ENCODE results near the gene CTBP2. TPM values are rescaled to one million over a fixed set of nuclear protein-coding genes. Genes with fewer than 3 reads are reported as not detected.

Gene CTBP2
- total RNA-seq, 4 donors from 2014 or later: 69.7 to 125 (median 84.7) TPM

DNA sequence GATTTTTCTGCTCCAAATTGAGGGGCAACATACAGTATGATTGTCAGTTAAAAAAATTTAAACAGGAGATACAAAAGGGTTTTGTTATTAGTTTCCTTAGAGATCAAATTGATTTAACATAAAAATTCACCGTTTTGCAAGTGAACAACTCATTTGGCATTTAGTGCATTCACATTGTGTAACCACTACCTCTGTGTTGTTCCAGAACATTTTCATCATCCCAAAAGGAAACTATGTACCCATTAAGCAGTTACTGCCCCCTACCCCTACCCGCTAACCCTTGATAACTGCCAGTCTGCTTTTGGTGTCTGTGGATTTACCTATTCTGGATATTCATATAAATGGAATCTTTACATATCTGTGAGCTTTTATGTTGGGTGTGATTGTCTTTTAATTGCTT, 215.4 kb downstream of the CTBP2 start:
- intact Hi-C loops (cut with DNase I): no loop called here
- Histone ChIP-seq H3K4me3 (no peak overlapping the region), H3K27me3 (no peaks in the 10 kb centered on the region), H3K36me3 (peaks cover 0 to 5% (median 0%) of the 10 kb centered on the region in 4 donors), H3K27ac (replicated peaks in 1 of 4) (peak overlapping the region in 2 of 4 donors; percentile 28 to 46), H3K4me1 (peaks cover 49 to 73% (median 71%) of the 10 kb centered on the region in 4 donors), H3K9me3 (no peaks in the 10 kb centered on the region)
- 74% methylated on average over 2 of the region's 2 CpGs for WGBS
- DNase-seq (ENCODE audit: extremely low spot score): no peak
- peak in 1 of 2 donors; percentile 53 for TF ChIP-seq POLR2AphosphoS5 (IDR thresholded peaks at IDR 0.05)
- no peak for TF ChIP-seq EP300 (IDR thresholded peaks at IDR 0.05)

DNA sequence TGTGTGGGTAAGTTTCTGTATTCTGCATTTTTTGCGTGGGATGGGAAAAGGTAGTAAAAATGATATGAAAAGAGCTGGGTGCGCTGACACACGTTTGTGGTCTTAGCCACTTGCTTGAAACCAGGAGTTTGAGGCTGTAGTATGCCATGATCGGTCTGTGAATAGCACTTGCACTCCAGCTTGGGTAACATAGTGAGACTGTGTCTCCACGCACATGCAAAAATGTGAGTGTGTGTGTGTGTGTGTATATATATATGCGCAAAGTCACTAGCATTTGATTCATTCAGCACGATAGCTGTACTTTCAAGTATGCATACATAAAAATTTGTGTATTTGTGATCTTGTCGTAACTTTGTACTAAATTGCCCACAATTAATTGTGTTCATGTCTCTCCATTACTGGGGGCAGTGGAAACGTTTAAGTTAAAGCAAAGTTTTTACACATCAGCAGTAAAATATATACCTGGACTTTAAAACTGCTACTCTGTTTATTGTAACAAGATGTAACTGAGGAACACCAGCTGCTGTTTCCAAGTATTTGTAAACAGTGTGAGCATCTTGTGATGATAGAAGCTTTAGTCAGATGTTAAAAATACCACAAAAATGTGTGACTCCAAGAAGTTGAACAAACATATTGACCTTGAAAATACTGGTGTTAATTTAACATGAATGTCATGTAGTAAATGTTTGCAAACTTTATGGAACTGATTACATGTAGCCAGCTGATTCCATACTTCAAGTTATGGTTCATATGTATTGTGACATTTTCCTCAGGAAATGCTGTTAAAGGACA, 216.9 kb downstream of the CTBP2 start:
- H3K36me3 ChIP-seq: no peaks in the 10 kb centered on the region
- peaks cover 55 to 79% (median 76%) of the 10 kb centered on the region in 4 donors for H3K4me1 ChIP-seq
- H3K9me3 ChIP-seq: no peaks in the 10 kb centered on the region
- WGBS: 85% methylated on average over 9 of the region's 9 CpGs
- DNase-seq (ENCODE audit: extremely low spot score): no peak
- TF ChIP-seq, protein P1, sequence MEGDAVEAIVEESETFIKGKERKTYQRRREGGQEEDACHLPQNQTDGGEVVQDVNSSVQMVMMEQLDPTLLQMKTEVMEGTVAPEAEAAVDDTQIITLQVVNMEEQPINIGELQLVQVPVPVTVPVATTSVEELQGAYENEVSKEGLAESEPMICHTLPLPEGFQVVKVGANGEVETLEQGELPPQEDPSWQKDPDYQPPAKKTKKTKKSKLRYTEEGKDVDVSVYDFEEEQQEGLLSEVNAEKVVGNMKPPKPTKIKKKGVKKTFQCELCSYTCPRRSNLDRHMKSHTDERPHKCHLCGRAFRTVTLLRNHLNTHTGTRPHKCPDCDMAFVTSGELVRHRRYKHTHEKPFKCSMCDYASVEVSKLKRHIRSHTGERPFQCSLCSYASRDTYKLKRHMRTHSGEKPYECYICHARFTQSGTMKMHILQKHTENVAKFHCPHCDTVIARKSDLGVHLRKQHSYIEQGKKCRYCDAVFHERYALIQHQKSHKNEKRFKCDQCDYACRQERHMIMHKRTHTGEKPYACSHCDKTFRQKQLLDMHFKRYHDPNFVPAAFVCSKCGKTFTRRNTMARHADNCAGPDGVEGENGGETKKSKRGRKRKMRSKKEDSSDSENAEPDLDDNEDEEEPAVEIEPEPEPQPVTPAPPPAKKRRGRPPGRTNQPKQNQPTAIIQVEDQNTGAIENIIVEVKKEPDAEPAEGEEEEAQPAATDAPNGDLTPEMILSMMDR (IDR thresholded peaks at IDR 0.05): no peak
- TF ChIP-seq POLR2A (IDR thresholded peaks at IDR 0.05; ENCODE audit: low read depth) (no peak), POLR2AphosphoS5 (IDR thresholded peaks at IDR 0.05) (no peak), EP300 (IDR thresholded peaks at IDR 0.05) (no peak)
- intact Hi-C loops (cut with DNase I): no loop called here
- H3K4me3 ChIP-seq: no peak overlapping the region
- H3K27ac ChIP-seq (replicated peaks in 1 of 4): no peak overlapping the region
- H3K27me3 ChIP-seq: no peaks in the 10 kb centered on the region

- WGBS: 66% methylated on average over 11 of the region's 11 CpGs
- Histone ChIP-seq H3K4me1 (peaks cover 51 to 73% (median 72%) of the 10 kb centered on the region in 4 donors), H3K27me3 (no peaks in the 10 kb centered on the region), H3K36me3 (no peaks in the 10 kb centered on the region), H3K27ac (replicated peaks in 1 of 4) (no peak overlapping the region), H3K9me3 (no peaks in the 10 kb centered on the region), H3K4me3 (no peak overlapping the region)
- TF ChIP-seq POLR2A (IDR thresholded peaks at IDR 0.05; ENCODE audit: low read depth) (no peak), EP300 (IDR thresholded peaks at IDR 0.05) (no peak), POLR2AphosphoS5 (IDR thresholded peaks at IDR 0.05) (no peak)
- TF ChIP-seq, protein P1 (IDR thresholded peaks at IDR 0.05): no peak
- intact Hi-C loops (cut with DNase I): no loop called here
- DNase-seq (ENCODE audit: extremely low spot score): no peak
These were observed 217.8 kb downstream of the CTBP2 start for GRCh38 chr10:124942317-124943169.

GRCh38 chr10:124941823-124942222, 218.5 kb downstream of the CTBP2 start, which contains the start of gene ZRANB1:
Gene ZRANB1, plus strand, starts transcription at chr10:124942123. Its CDS starts 371 bp downstream, at chr10:124942494.
- Histone ChIP-seq H3K27me3 (no peaks in the 10 kb centered on the region), H3K4me3 (no peak within 1 kb of the TSS), H3K9me3 (no peaks in the 10 kb centered on the region), H3K36me3 (no peaks in the 10 kb centered on the region), H3K27ac (replicated peaks in 1 of 4) (no peak within 1 kb of the TSS), H3K4me1 (peaks cover 44 to 66% (median 65%) of the 10 kb centered on the region in 4 donors)
- TF ChIP-seq POLR2AphosphoS5 (IDR thresholded peaks at IDR 0.05): no peak
- TF ChIP-seq, protein P1 (IDR thresholded peaks at IDR 0.05): no peak
- TF ChIP-seq POLR2A (IDR thresholded peaks at IDR 0.05; ENCODE audit: low read depth): no peak
- TF ChIP-seq EP300 (IDR thresholded peaks at IDR 0.05): no peak
- no peak for DNase-seq (ENCODE audit: extremely low spot score)
- 92% methylated on average over 4 of the region's 4 CpGs for WGBS
- intact Hi-C loops (cut with DNase I): no loop called here

DNA sequence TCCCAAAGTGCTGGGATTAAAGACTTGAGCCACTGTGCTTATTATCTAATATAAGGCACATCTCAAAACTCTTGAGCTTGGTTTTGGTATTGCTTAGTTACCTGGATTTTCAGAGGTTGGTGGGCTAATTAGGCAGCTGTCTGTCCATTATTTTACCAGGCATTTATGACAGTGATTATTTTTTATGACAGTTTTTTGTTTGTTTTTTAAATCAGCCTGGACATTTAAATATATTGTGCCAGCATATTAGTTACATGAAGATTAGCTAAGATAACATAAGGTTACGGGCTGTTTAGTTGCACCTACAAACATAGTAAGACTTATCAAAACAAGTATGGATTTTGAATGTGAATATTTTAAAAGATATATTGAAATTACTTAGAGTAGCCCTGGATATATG, 221.1 kb downstream of the CTBP2 start:
- intact Hi-C loops (cut with DNase I): no loop called here
- TF ChIP-seq EP300 (IDR thresholded peaks at IDR 0.05) (no peak), POLR2AphosphoS5 (IDR thresholded peaks at IDR 0.05) (no peak)
- TF ChIP-seq, protein P1 (IDR thresholded peaks at IDR 0.05): no peak
- peaks cover 38 to 58% (median 44%) of the 10 kb centered on the region in 4 donors for H3K4me1 ChIP-seq

More for the DNA sequence above, 221.1 kb downstream of the CTBP2 start:
- H3K9me3 ChIP-seq: no peaks in the 10 kb centered on the region
- H3K36me3 ChIP-seq: no peaks in the 10 kb centered on the region
- WGBS: 98% methylated on average over 1 of the region's 1 CpG
- H3K27ac ChIP-seq (replicated peaks in 1 of 4): no peak overlapping the region
- no peaks in the 10 kb centered on the region for H3K27me3 ChIP-seq
- DNase-seq (ENCODE audit: extremely low spot score): no peak
- H3K4me3 ChIP-seq: no peak overlapping the region
